ENCODE measurements around the gene CLDN20. TPM values are rescaled to one million over a fixed set of nuclear protein-coding genes. Genes with fewer than 3 reads are reported as not detected.

The CLDN20 gene
- total RNA-seq, 1 experiment from 2014 or later, result not detected

DNA sequence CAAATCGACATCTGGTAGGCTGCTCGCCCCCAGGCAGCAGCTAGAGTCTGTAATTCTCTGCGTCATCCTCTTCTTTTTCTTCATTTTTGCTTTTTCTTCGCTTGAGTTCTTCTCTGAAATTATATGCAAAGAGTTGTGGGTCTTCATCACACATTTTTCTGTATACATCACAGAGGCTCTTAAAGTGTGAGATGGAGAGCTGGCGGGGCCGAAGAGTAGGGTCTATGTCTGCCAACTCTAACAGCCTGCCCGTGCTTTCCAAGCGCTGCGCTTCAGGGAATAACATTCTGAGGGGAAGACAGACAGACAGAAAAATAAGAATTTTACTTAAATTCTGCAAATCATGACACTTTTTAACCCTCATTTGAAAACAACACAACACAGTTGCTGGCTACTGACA, 6.0 kb upstream of the CLDN20 start:
- CTCF ChIA-PET, result no interaction called here
- no peaks in the 10 kb centered on the region for H3K9me3 ChIP-seq (ENCODE audit: control insufficient read depth, insufficient read depth, low read depth, low read length)

DNA sequence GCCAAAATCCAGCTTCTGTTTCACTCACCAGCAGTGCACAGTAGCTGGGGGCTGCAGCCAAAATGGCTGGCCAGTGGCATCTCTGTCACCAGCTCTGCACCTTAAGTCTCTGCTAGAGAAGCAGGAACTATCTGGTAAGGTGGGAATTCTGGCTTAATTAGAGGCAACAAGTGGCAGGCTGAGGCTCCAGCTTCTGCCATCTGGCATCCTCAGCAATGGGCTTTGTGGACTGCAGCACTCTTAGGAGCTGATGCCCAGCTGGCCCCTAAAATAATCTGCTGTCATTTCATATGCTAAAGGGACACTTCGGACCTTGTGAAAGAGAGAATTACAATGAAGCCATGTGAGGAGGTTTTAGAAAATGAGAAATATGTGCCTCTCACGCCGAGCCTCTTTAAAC, 4.6 kb upstream of the CLDN20 start:
- ChIA-PET POLR2A (no interaction called here), CTCF (interaction anchor here (0.5 kb wide), 1 partner anchor 1234 kb away, joined by 3 read pairs; no protein-coding TSS in a partner anchor)
- no peak for DNase-seq (ENCODE audit: low read depth, low spot score)
- Histone ChIP-seq H3K4me3 (ENCODE audit: low read depth in 2 of 2, low read length in 2 of 2) (no peak overlapping the region), H3K4me1 (ENCODE audit: control insufficient read depth, insufficient read depth, low read length) (no peaks in the 10 kb centered on the region; the same call in 1 of the 2 replicates), H3K27ac (ENCODE audit: low read length) (no peak overlapping the region), H3K36me3 (ENCODE audit: control insufficient read depth, insufficient read depth, low read length) (peaks cover 18% of the 10 kb centered on the region), H3K9me3 (ENCODE audit: control insufficient read depth, insufficient read depth, low read depth, low read length) (no peaks in the 10 kb centered on the region), H3K27me3 (ENCODE audit: control insufficient read depth, insufficient read depth, low read length) (no peaks in the 10 kb centered on the region)
- no peak for ATAC-seq
- BruUV-seq (replicated peaks), result no TSS peak
- in situ Hi-C loops (cut with HindIII; ENCODE audit: low pct_unique_long_range_greater_than_20kb, low sequenced_read_pairs) (no loop called here), intact Hi-C loops (cut with micrococcal nuclease; ENCODE audit: unreplicated experiment) (no loop called here)
- TF ChIP-seq SIN3A (IDR thresholded peaks at IDR 0.05; ENCODE audit: borderline replicate concordance, insufficient read depth, low read depth, low read length) (no peak), POLR2AphosphoS5 (IDR thresholded peaks at IDR 0.05; ENCODE audit: low read depth, low read length) (no peak), TCF7L2 (IDR thresholded peaks at IDR 0.05; ENCODE audit: low read depth, low read length) (no peak)
- TF ChIP-seq, protein P1, sequence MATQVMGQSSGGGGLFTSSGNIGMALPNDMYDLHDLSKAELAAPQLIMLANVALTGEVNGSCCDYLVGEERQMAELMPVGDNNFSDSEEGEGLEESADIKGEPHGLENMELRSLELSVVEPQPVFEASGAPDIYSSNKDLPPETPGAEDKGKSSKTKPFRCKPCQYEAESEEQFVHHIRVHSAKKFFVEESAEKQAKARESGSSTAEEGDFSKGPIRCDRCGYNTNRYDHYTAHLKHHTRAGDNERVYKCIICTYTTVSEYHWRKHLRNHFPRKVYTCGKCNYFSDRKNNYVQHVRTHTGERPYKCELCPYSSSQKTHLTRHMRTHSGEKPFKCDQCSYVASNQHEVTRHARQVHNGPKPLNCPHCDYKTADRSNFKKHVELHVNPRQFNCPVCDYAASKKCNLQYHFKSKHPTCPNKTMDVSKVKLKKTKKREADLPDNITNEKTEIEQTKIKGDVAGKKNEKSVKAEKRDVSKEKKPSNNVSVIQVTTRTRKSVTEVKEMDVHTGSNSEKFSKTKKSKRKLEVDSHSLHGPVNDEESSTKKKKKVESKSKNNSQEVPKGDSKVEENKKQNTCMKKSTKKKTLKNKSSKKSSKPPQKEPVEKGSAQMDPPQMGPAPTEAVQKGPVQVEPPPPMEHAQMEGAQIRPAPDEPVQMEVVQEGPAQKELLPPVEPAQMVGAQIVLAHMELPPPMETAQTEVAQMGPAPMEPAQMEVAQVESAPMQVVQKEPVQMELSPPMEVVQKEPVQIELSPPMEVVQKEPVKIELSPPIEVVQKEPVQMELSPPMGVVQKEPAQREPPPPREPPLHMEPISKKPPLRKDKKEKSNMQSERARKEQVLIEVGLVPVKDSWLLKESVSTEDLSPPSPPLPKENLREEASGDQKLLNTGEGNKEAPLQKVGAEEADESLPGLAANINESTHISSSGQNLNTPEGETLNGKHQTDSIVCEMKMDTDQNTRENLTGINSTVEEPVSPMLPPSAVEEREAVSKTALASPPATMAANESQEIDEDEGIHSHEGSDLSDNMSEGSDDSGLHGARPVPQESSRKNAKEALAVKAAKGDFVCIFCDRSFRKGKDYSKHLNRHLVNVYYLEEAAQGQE (IDR thresholded peaks at IDR 0.05; ENCODE audit: insufficient read depth in 1 of 2, low read depth in 2 of 2, low read length in 1 of 2), result no peak
- TF ChIP-seq, protein P2, sequence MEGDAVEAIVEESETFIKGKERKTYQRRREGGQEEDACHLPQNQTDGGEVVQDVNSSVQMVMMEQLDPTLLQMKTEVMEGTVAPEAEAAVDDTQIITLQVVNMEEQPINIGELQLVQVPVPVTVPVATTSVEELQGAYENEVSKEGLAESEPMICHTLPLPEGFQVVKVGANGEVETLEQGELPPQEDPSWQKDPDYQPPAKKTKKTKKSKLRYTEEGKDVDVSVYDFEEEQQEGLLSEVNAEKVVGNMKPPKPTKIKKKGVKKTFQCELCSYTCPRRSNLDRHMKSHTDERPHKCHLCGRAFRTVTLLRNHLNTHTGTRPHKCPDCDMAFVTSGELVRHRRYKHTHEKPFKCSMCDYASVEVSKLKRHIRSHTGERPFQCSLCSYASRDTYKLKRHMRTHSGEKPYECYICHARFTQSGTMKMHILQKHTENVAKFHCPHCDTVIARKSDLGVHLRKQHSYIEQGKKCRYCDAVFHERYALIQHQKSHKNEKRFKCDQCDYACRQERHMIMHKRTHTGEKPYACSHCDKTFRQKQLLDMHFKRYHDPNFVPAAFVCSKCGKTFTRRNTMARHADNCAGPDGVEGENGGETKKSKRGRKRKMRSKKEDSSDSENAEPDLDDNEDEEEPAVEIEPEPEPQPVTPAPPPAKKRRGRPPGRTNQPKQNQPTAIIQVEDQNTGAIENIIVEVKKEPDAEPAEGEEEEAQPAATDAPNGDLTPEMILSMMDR (IDR thresholded peaks at IDR 0.05), result no peak

More for the DNA sequence above, 6.0 kb upstream of the CLDN20 start:
- TF ChIP-seq, protein P1 (IDR thresholded peaks at IDR 0.05; ENCODE audit: insufficient read depth in 1 of 2, low read depth in 2 of 2, low read length in 1 of 2), result no peak
- TF ChIP-seq SIN3A (IDR thresholded peaks at IDR 0.05; ENCODE audit: borderline replicate concordance, insufficient read depth, low read depth, low read length) (no peak), POLR2AphosphoS5 (IDR thresholded peaks at IDR 0.05; ENCODE audit: low read depth, low read length) (no peak), TCF7L2 (IDR thresholded peaks at IDR 0.05; ENCODE audit: low read depth, low read length) (no peak)
- TF ChIP-seq, protein P2 (IDR thresholded peaks at IDR 0.05), result no peak
- intact Hi-C loops (cut with micrococcal nuclease; ENCODE audit: unreplicated experiment) (no loop called here), in situ Hi-C loops (cut with HindIII; ENCODE audit: low pct_unique_long_range_greater_than_20kb, low sequenced_read_pairs) (no loop called here)
- no peak for ATAC-seq
- POLR2A ChIA-PET, result no interaction called here
- Histone ChIP-seq H3K4me1 (ENCODE audit: control insufficient read depth, insufficient read depth, low read length) (no peaks in the 10 kb centered on the region; the same call in 1 of the 2 replicates), H3K36me3 (ENCODE audit: control insufficient read depth, insufficient read depth, low read length) (peaks cover 18% of the 10 kb centered on the region), H3K4me3 (ENCODE audit: low read depth in 2 of 2, low read length in 2 of 2) (no peak overlapping the region), H3K27ac (ENCODE audit: low read length) (no peak overlapping the region), H3K27me3 (ENCODE audit: control insufficient read depth, insufficient read depth, low read length) (no peaks in the 10 kb centered on the region)
- BruUV-seq (replicated peaks), result no TSS peak
- no peak for DNase-seq (ENCODE audit: low read depth, low spot score)

Data from Panc1 (cell line).